GM13976 (cell line): ENCODE data around the gene KLF16.

Experiments
- DNase-seq: peaks from one replicate; pipeline ENCODE4 v3.0.0; 2012; ENCODE audit warnings: low spot score
- in situ Hi-C: fragments of 300-500 bp; cut with MboI; formaldehyde crosslinking; loops from one replicate; pipeline ENCODE4 v1.12.0; 2022; ENCODE audit warnings: low sequenced_read_pairs, mixed read lengths, inconsistent platforms; ENCODE audit not compliant: unreplicated experiment
- TF ChIP-seq, protein P1 (sequence below): IDR thresholded peaks from 2 replicates; pipeline ENCODE4 v1.5.1; 2012; ENCODE audit warnings: borderline replicate concordance, mild to moderate bottlenecking; ENCODE audit not compliant: insufficient read depth; ENCODE audit errors: extremely low read depth, missing control alignments, control extremely low read depth

The KLF16 gene

DNA sequence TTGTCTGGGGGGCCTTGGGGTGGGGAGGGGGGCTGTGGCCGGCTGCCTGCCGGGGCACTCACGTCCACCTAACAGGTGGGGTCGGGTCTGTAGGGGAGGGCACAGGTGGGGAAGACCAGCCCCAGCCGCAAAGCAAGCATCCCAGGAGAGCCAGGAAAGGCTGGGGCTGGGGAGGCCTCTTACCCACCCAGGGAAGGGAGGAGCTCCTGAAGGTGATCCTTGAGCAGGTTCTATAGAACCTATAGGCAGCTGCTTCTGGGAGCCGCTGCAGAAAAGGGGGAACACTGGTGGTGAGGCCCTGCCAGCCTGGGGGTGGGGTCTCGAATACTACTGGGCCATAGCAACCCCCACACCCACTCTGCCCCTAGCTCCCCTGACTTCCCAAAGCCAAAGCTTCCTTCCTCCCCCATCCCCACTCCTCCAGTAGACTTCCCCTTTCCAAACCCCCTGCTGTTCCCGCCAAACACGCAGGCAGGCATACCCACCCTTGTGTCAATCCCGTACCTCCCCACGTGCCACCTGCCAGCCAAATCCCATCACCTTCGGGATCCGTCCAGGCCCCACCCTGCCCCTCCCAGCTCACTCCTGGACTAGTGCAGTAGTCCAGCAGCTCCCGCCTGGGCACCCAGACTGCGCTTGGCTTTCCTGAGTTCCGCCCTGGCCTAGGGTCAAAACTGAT lies 5.6 kb downstream of the KLF16 start:
- in situ Hi-C loops: no loop called here
- DNase-seq: no peak
- TF ChIP-seq, protein P1, sequence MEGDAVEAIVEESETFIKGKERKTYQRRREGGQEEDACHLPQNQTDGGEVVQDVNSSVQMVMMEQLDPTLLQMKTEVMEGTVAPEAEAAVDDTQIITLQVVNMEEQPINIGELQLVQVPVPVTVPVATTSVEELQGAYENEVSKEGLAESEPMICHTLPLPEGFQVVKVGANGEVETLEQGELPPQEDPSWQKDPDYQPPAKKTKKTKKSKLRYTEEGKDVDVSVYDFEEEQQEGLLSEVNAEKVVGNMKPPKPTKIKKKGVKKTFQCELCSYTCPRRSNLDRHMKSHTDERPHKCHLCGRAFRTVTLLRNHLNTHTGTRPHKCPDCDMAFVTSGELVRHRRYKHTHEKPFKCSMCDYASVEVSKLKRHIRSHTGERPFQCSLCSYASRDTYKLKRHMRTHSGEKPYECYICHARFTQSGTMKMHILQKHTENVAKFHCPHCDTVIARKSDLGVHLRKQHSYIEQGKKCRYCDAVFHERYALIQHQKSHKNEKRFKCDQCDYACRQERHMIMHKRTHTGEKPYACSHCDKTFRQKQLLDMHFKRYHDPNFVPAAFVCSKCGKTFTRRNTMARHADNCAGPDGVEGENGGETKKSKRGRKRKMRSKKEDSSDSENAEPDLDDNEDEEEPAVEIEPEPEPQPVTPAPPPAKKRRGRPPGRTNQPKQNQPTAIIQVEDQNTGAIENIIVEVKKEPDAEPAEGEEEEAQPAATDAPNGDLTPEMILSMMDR: no peak

DNA sequence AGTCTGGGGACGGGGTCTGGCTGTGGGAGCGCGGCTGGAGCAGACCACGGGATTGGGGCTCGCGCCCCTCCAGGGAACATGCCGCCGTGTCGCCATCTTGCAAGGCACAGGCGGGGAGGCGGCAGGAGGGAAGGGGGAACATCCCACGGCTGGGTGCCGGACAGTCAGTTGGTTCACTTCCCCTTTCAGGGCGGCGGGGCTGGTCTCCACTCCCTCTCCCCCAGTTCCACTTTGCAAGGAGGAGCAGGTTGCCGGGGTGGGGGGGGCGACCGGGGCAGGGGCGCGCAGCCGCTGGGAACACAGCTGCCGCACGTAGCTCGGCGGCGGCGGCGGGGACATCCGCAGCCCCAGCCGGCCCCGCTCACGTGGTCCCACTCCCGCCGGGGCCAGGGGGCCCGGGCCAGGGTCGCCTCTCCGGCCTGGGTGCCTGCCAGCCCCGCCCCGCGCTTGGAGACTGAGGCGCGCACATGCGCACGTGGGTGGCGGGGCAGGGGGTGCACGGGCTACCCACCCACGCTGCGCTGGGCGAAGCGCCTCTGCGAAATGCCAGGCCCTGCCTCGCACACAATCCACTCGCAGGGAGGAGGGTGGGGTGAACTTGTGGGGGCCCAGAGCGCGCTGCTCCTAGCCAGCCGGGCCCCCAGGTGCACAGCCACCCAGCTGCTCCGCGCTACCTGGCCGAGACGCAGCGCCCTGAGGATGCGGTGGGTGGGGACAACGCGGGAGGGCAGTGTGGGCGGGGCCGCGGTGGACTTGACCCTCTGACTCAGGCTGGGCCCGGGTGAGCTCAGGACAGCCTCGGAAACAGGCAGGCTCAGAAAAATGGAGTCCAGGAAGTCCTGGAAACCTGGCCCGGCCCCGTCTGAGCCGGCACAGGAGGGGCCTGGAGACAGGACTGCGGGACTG lies 6.4 kb downstream of the KLF16 start:
- TF ChIP-seq, protein P1: no peak
- in situ Hi-C loops: no loop called here
- DNase-seq: peak; percentile 84

DNA sequence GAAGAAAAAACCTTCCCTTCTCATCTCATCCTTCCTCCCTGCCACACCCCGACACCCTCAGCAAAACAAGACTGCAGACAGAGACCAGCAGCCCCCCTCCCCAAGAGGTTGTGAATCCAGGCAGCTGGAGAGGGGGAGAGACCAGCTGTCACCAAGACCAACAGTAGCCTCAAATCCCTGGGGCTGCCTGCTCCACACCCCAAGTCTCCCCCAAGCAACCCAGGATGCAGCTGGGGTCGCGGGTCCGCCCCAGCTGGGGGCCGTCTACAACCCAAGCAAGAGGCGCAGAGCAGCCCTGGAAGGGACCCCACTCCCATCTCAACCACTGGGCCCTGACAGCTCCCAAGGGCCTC lies 7.1 kb downstream of the KLF16 start:
- in situ Hi-C loops: no loop called here
- no peak for DNase-seq
- TF ChIP-seq, protein P1: no peak

DNA sequence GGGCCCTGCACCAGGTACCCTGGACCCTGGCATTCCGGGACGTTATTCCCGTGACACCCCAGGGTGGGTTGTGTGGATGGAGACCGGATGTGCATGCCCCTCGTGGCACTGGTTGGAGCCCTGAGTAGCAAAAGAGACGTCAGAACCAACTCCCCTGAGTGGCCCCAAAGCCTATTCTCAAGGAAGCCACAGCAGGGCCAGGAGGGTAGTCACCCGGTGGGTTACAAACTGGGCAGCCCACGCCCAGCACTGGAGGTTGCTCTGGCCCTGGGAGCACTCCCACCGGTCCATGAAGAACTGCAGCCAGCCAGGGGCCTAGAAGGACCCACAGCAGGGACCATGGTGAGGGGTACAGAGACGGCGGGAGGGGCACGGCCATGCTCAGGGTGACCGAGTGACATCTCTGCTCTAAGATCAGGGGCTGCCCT lies 7.5 kb downstream of the KLF16 start:
- in situ Hi-C loops: no loop called here
- TF ChIP-seq, protein P1: no peak
- DNase-seq: no peak

DNA sequence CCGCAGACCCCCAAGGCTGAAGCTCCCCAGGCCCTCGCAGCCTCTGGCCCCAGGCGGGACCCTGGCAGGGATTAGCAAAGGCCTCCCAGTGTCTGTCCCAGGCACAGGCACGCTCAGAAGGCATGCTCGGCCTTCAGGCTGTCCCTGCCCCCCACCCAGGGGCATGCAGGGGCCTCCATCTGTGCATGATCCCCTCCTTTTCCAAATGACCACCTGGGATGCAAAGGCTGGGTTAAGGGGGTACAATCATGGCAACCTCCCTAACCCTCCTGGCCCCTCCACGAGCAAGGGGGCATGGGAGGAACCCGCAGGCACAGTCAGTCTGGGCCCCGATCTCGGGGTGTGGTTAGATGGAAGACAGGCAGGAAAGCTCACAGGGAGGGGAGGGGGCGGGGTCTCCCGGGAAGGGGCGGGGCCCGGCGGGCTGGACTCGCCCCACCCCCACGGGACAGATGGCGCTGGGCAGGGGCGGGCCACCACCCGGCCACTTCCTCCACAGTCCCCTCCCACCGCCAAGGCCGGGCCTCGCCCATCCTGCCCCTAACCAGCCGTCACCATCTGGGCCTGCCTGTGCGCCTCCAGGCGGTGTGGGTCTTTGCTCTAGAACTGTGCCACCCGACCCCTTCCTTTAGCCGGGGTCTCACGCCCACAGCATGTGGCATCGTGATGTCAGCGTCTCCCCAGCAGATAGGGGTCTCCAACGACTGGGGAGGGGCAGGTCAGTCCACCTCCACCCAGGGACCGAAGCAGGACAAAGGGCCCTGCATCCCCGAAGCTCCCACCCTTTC lies 8.1 kb downstream of the KLF16 start:
- in situ Hi-C loops: no loop called here
- TF ChIP-seq, protein P1: no peak
- DNase-seq: peak; percentile 95

DNA sequence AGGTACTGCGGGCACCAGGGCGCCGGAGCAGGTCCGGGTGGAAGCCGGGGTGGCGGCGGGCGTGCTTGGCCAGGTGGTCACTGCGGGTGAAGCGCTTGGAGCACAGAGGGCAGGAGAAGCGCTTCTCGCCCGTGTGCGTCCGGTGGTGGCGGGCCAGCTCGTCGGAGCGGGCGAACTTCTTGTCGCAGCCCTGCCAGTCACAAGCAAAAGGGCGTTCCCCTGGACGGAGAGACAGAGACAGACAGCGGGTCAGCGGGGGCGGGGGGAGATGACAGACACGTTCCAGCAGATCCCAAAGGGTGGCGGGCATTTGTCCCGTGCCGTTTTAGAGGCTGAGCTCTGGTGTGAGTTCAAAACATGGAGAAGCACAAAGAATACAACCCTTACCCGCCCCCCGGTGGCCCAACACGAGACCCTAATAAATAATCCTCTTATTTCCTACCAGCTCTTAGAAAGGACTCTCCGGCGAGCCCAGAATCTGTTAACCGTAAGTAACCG lies 8.8 kb downstream of the KLF16 start:
- DNase-seq: no peak
- TF ChIP-seq, protein P1: no peak
- in situ Hi-C loops: no loop called here
